ENCODE results near the gene CD46. TPM values are rescaled to one million over a fixed set of nuclear protein-coding genes. Genes with fewer than 3 reads are reported as not detected.

Gene CD46
- total RNA-seq, 1 experiment from 2014 or later: 100 TPM

DNA sequence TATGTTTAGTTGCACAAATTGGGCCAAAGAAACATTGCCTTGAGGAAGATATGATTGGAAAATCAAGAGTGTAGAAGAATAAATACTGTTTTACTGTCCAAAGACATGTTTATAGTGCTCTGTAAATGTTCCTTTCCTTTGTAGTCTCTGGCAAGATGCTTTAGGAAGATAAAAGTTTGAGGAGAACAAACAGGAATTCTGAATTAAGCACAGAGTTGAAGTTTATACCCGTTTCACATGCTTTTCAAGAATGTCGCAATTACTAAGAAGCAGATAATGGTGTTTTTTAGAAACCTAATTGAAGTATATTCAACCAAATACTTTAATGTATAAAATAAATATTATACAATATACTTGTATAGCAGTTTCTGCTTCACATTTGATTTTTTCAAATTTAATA lies 43.0 kb downstream of the CD46 start:
- H3K27me3 ChIP-seq (ENCODE audit: insufficient read depth, low read length): no peaks in the 10 kb centered on the region
- ChIA-PET POLR2A (no interaction called here), CTCF (no interaction called here), RAD21 (ENCODE audit: low non-redundant PET in 1 of 2, low total read pairs in 2 of 2, uncharacterized antibody in 2 of 2, unreplicated experiment in 2 of 2) (no interaction called here)
- H3K4me3 ChIP-seq (replicated peaks in 1 of 2; ENCODE audit: low read depth in 1 of 2, low read length in 2 of 2): no peak overlapping the region
- no peaks in the 10 kb centered on the region for H3K9me2 ChIP-seq (ENCODE audit: insufficient read depth)
- no peak overlapping the region for H2AFZ ChIP-seq (ENCODE audit: low read depth, low read length, poor library complexity, severe bottlenecking)
- ATAC-seq: no peak
- no peak overlapping the region for H3K4me2 ChIP-seq (ENCODE audit: low read length)
- no peak for TF ChIP-seq FOSL1 (IDR thresholded peaks at IDR 0.05; ENCODE audit: low read depth)
- no peak for TF ChIP-seq SP1 (IDR thresholded peaks at IDR 0.05; ENCODE audit: low read depth)
- TF ChIP-seq, protein P1, sequence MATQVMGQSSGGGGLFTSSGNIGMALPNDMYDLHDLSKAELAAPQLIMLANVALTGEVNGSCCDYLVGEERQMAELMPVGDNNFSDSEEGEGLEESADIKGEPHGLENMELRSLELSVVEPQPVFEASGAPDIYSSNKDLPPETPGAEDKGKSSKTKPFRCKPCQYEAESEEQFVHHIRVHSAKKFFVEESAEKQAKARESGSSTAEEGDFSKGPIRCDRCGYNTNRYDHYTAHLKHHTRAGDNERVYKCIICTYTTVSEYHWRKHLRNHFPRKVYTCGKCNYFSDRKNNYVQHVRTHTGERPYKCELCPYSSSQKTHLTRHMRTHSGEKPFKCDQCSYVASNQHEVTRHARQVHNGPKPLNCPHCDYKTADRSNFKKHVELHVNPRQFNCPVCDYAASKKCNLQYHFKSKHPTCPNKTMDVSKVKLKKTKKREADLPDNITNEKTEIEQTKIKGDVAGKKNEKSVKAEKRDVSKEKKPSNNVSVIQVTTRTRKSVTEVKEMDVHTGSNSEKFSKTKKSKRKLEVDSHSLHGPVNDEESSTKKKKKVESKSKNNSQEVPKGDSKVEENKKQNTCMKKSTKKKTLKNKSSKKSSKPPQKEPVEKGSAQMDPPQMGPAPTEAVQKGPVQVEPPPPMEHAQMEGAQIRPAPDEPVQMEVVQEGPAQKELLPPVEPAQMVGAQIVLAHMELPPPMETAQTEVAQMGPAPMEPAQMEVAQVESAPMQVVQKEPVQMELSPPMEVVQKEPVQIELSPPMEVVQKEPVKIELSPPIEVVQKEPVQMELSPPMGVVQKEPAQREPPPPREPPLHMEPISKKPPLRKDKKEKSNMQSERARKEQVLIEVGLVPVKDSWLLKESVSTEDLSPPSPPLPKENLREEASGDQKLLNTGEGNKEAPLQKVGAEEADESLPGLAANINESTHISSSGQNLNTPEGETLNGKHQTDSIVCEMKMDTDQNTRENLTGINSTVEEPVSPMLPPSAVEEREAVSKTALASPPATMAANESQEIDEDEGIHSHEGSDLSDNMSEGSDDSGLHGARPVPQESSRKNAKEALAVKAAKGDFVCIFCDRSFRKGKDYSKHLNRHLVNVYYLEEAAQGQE (IDR thresholded peaks at IDR 0.05; ENCODE audit: low read depth): no peak
- TF ChIP-seq, protein P2, sequence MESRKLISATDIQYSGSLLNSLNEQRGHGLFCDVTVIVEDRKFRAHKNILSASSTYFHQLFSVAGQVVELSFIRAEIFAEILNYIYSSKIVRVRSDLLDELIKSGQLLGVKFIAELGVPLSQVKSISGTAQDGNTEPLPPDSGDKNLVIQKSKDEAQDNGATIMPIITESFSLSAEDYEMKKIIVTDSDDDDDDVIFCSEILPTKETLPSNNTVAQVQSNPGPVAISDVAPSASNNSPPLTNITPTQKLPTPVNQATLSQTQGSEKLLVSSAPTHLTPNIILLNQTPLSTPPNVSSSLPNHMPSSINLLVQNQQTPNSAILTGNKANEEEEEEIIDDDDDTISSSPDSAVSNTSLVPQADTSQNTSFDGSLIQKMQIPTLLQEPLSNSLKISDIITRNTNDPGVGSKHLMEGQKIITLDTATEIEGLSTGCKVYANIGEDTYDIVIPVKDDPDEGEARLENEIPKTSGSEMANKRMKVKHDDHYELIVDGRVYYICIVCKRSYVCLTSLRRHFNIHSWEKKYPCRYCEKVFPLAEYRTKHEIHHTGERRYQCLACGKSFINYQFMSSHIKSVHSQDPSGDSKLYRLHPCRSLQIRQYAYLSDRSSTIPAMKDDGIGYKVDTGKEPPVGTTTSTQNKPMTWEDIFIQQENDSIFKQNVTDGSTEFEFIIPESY (IDR thresholded peaks at IDR 0.05; ENCODE audit: extremely low read depth, insufficient replicate concordance, low read length): no peak
- TF ChIP-seq ZFX (IDR thresholded peaks at IDR 0.05): no peak
- no peak for TF ChIP-seq ATF3 (IDR thresholded peaks at IDR 0.05)
- no peak for TF ChIP-seq POLR2A (IDR thresholded peaks at IDR 0.05; ENCODE audit: borderline replicate concordance, extremely low read depth, insufficient read depth, insufficient read length)
- no peak for TF ChIP-seq SRF (IDR thresholded peaks at IDR 0.05; ENCODE audit: low read depth)
- TF ChIP-seq TCF7L2 (IDR thresholded peaks at IDR 0.05; ENCODE audit: borderline replicate concordance, extremely low read depth, insufficient read depth, insufficient read length): no peak
- no peak for TF ChIP-seq JUND (IDR thresholded peaks at IDR 0.05)
- intact Hi-C loops (cut with micrococcal nuclease): no loop called here
- DNase-seq (ENCODE audit: low read depth, low spot score): no peak
- no peak overlapping the region for H3K27ac ChIP-seq (ENCODE audit: low read depth, low read length)
- no peak overlapping the region for H3K9ac ChIP-seq (ENCODE audit: low read length)
- H3K79me2 ChIP-seq (ENCODE audit: insufficient read depth, low read length): no peaks in the 10 kb centered on the region
- peaks cover 9 to 12% of the 10 kb centered on the region in 2 experiments; a peak in 2 of 4 replicates for H3K36me3 ChIP-seq (ENCODE audit: control insufficient read depth in 1 of 2, insufficient read depth in 2 of 2, low read length in 2 of 2)
- BruUV-seq (replicated peaks): TSS peak; percentile 14
- H3K4me1 ChIP-seq (ENCODE audit: control insufficient read depth in 1 of 2, insufficient read depth in 2 of 2, low read length in 2 of 2): peaks cover 0 to 7% of the 10 kb centered on the region in 2 experiments; a peak in 2 of 4 replicates
- no peaks in the 10 kb centered on the region for H4K20me1 ChIP-seq (ENCODE audit: insufficient read depth)
- H3K9me3 ChIP-seq (ENCODE audit: control insufficient read depth in 1 of 2, insufficient read depth in 1 of 2, low read depth in 1 of 2, low read length in 2 of 2): no peaks in the 10 kb centered on the region

Measured in HCT116 (cell line).